Measurements from ENCODE around the gene KHK.

The KHK gene

DNA sequence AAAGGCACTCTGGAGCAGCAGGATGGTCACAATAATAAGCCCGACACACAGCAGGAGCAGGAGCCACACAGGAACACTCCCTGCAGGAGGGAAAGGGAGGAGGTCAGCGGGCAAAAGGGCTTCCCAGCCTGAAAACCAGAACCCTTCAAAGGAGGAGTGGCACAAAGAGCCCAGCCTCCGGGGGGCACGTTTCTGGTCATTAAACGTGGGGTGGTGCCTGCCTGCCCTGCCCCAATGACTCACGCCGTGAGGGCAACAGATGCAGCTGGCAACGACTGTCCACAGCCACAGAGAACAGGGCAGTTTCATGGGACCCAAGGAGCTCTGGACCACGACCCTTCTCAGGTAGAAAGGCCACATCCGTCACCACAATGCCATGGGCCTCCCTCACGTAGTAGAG is 44.9 kb downstream of the KHK start:
- DNase-seq, result no peak

DNA sequence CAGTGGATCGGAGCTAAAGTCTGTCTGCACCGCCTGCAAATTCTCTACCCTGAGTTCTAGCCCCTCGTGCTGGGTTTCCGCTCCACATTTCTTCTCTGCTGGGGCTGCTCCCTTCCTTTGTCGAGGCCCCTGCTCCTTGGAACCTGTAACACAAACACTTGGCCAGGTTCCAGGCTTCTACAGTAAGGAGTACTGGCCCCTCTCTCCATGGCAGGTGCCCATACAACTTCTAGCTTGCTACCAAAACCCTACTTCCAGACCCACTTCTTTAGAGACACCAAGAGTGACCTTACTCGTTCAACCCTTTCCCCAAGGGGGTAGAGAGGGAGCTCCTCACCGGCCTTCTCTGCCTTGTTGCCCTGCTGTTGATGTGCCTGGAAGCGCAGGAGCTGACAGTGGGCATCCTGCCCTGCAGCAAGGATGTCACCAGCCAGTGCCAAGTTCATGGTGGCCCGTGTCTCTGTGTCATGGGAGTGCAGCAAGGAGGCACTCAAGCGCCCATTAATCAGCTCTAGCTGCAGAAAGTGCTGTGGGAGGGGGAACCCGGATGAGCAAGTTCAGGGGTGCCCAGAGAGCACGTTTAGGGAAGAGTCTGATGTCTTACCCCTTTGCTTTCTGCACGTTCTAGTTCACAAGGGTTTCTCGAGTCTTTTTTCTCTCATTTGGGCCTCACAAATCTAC is 46.8 kb downstream of the KHK start:
- peak; percentile 36 for DNase-seq

DNA sequence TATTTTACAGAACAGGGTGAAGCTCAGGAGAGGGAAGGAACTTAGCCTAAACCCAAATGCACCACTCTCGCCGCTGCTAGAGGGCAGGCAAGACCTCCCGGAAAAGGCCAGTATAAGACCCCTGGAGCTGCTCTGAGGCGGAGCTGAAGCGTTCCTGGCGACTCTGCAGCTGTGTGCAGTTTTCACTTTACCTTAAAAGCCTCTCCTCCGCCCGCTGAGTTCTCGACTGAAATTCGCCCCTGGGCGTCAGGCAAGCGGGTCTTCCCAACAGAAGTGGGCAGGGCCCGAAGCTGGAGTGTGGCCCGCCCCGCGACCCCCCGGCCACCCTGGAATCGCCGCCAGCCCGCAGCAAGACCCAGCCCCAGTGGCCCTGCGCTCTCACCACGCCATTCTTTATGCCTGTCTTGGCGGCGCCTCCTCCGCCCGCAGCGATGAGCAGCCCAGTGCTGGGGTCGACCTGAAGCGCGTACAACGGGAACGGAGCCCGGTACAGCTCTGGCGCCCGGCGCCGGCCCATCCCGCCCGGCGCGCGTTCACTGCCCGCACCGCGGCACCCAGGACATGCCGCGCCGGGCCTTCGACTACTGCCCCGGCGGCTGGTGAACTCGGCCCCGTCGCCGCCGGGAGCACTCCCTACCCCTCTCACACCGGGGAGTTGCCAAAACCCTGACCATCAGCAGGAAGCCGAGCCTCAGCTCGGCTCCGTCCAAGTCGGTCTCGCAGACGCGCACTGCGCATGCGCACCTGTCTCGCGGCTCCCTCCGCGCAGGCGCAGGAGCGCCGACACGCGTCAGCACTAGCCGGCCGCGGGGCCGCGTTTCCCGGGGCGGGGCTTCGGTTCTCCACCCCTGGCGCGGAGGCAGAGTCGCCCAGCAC is 47.6 kb downstream of the KHK start, which contains the start of gene PREB:
Gene PREB, minus strand, starts transcription at position 732 of the 876 bp plus-strand sequence. Its CDS starts 215 bp downstream, at position 517.
- peak; percentile 99 for DNase-seq

DNA sequence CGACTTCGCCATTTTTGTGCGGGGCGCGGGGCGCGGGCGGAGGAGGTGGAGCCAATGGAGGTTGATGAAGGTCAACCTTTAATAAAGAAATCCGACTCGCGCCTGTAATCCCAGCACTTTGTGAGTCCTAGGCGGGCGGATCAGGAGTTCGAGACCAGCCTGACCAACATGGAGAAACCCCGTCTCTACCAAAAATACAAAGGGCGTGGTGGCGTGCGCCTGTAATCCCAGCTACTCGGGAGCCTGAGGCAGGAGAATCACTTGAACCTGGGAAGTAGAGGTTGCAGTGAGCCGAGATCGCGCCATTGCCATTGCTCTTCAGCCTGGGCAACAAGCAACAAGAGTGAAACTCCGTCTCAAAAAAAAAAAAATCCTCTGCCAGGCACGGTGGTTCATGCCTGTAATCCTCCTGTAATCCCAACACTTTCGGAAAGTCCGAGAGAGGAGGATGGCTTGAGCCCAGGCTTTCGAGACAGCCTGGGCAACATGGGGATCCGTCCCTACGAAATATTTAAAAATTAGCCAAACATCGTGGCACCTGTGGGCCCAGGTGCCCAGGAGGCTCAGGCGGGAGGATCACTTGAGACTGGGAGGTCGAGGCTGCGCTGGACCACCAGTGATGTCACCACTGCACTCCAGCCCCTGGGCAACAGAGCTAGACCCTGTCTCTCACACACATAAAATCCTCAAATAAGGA is 48.4 kb downstream of the KHK start:
- DNase-seq, result no peak

DNA sequence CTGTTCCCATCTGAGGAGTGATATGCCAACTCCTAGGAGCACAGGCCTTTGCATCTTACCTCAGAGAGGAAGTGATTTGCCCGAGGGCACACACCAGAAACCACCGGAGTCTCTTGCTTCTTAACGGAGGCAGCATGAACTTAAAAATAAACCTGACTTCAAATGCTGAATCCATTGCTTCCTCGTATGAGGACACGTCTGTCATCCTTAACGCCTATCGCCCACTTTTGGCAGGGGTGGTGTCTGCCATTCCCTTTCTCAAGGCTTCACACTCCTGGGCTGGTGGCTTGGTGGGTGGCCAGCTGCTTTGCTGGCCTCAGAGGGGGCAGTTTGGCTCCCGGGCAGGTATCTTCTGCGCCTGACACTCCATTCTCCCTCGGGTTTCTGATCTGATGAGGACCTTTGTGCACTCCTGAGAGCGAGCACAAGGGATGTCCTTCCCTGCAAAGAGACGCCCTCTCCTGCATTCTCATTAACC is 48.9 kb downstream of the KHK start:
- DNase-seq, result no peak

DNA sequence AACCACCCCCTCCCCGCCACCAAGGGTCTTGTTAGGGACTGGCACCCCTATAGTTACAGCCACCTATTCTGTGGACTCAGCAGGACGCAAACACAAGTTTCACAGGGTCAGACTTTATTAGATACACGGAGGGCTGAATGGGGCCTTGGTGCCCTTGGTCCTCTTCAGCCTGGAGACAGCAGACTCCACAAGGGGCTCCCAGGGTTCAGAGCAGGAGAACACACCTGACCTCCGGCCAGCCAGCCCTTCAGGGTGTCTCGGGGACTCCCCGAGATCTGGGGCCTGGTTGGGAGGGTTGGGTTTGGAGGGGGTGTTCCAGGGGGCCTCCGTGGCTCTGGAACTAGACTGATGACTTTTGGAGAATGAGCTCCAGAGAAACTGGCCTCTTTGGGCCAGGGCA is 50.2 kb downstream of the KHK start:
- DNase-seq, result no peak

DNA sequence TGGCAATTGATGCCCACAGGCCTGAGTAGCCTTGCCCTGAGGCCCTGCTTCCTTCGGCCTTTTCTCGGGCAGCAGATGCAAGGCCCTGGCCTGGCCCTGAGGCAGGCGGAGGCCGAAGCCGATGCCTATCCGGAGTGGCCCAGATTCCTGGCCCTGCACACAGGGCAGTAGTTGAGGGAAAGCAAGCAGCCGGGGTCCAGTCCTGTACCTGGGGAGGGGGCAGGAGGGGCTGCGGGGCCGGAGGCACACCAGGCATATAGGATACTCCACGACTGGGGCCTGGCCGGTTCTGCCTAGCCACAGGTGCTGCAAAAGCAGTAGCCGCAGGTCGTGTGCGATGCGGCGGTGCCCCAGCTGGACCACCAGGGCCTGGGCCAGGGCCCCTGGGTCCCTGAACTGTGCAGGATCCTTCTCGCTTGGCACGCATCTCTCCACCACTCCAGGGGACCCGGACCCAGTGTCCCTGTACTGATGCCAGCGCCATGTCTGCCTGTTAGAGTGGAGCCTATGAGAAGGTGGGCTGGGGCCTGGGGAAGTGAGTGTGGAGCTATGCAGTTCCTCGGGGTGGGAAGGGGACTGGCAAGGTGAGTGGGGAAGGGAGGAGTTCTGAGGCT is 50.9 kb downstream of the KHK start:
- DNase-seq, result no peak

DNA sequence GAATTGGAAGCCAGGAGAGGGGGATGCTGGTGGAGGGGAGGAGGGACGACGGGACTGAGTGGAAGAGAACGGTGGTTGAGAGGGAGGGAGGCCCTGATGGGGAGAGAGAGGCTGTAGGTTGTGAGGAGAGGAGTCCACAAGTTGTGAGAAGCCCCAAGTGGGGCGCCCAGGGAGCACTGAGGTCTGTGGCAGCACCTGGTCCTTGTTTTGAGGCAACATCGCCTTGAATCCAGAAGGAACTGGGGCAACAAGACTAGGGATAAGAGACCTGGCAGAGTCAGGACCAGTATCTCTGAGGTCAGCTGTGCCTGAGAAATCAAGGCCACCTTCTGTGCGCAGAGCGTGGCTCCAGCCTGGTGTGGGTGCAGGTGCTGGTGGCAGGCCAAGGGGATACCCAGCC is 51.5 kb downstream of the KHK start:
- DNase-seq, result no peak

DNA sequence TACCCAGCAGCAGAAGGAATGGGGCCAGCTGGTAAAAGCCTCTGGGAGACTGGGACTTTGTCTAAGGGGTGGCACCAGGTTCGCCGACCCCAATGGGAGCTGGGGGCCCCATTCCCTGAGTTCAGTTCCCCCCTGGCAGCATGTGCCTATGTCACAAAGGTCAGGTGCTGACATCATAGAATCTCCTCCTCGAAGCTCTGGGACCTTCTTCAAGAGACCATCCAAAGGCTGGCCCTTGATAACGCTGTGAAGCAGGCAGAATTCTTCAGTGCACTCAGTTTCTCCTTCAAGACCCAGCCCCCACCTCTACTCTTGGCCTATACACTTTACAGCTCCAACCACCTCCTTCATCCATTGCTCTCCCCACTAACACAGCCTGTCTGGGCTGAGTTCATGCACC is 52.7 kb downstream of the KHK start, which contains the start of gene PRR30:
Gene PRR30, minus strand, starts transcription at position 101 of the 400 bp plus-strand sequence. CDS start 1,081 bp downstream, outside the sequence.
- no peak for DNase-seq

DNA sequence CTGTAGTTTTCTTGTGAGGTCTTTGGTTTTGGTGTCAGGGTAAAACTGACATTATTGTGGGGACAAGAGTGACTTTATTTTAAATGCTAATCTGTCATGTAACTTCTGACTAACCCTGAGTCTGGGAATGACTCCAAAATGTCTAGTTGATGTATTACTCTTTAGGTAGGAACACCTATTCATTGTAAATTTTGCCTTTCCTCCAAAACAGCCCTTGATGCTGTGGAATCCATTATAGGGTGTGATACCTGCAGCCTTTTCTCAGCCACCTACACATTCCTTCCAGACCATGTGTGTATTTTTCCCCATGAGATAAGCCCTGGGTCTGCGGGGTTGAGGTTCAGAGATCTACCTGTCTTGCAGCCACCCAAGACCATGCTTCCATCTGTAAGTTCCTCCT is 56.7 kb downstream of the KHK start:
- DNase-seq, result no peak

DNA sequence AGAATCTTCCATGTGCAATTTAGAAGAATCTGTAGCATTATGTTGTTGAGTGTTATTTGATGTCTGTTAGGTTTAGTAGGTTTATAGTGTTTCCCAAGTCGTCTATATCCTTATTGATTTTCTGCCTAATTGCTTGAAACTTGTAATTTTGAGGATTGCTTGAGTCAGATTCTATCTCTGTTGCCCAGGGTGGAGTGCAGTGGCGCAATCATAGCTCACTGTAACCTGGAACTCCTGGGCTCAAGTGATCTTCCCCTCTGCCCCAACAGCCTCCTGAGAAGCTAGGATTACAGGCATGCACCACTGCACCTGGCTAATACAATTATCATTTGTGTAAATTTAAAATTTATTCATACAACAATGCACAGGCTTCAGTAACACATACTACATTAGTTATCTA is 59.1 kb downstream of the KHK start:
- no peak for DNase-seq

DNA sequence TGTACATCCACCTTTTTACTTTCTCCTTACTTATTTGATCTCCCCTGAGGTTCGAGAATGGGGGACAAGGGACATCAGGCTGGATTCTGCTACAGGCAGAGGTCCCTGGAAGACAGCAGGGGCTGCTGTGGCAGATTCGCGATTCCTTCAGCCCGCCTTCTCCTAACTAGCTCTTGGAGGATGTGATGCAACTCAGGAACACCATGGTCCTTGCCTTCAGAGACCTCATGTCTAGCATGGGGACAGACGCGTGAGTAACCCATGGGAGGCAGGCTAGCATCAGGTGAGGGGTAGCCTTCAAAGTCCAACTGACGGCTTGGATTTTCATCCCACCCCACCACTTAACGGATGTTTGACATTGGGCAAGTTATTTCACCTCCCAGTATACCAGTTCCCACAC is 61.4 kb downstream of the KHK start:
- no peak for DNase-seq

DNA sequence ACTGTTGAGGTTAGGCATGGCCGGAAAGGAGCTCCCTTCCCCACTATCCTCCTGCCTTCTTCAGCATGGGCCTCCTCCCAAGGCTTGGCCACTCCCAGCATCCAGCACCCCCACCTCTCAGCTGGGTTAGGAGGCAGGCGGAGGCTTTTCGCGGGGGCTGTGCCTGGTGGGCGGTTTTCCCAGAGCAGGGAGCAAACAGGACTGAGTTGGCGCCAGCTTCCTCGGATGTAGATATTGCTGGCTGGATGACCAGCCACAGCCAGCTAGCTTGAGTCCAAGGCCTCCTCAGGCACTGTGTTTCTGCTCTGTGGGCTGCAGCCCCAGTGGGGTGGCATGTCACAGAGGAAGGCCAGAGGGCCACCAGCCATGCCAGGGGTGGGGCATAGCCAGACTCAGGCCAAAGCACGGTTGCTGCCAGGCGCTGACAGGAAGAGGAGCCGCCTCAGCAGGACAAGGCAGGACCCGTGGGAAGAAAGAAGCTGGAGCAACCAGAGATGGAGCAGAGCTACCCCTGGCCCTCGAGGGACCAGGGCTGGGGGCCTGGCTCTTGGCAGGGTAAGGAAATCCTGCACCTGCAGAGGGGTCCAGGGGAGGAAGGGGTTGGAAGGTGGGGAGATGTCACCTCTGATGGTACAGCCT is 62.3 kb downstream of the KHK start, which contains the start of gene TCF23:
Gene TCF23, plus strand, starts transcription at position 204 of the 639 bp plus-strand sequence. Its CDS starts 130 bp downstream, at position 334.
- no peak for DNase-seq

DNA sequence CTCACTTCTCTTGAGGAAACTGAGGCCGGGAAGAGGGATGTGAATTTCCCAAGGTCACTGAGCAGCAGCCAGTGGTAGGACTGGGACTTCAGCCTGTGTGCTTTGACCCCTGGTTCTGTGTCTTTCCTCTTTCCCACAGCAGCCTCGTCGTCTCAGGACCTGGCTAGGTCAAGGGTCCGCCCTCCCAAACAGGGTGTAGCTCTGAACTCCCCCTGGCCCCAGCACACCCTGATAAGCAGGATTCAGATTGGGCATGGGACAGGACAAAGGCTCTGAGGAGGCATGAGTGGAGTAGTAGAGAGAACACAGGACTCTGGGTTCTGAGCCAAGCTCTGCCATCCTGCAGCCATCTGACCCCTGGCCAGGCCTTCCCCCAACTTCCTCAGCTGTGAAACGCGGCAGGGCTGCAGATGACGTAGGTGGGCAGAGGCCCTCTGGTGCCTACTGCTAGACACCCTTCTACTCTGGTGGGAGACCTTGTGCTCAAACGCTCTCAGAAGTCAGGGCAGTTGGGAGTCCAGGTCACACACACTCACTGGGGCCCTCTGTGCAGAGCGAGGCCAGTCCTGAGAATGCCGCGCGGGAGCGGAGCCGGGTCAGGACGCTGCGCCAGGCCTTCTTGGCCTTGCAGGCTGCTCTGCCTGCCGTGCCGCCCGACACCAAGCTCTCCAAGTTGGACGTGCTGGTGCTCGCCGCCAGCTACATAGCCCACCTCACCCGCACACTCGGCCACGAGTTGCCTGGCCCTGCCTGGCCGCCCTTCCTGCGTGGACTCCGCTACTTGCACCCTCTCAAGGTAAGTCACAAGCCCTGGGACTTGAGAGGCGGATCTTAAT is 63.2 kb downstream of the KHK start:
- no peak for DNase-seq
